Large intestine (tissue), 12 donors: ENCODE measurements around the gene IL17RB. TPM values are rescaled to one million over a fixed set of nuclear protein-coding genes. Genes with fewer than 3 reads are reported as not detected.

ENCODE experiments used
- DNase-seq, 2 donors: peaks; one replicate each; pipeline versions ENCODE4 v3.0.0 to v3.0.0-alpha.2; 2013
- H3K27ac ChIP-seq: one replicate; pipeline ENCODE4 v1.5.1; 2013; ENCODE audit warnings: low read length
- H3K27me3 ChIP-seq: 2 replicates; pipeline ENCODE4 v1.6.1; 2013; ENCODE audit warnings: low read length; ENCODE audit not compliant: control insufficient read depth, insufficient read depth
- H3K36me3 ChIP-seq: 2 replicates; pipeline ENCODE4 v1.6.1; 2013; ENCODE audit warnings: low read length; ENCODE audit not compliant: control insufficient read depth, insufficient read depth
- H3K4me1 ChIP-seq: one replicate; pipeline ENCODE4 v1.6.1; 2013; ENCODE audit warnings: low read length; ENCODE audit not compliant: control insufficient read depth, insufficient read depth
- H3K4me3 ChIP-seq: one replicate; pipeline ENCODE4 v1.5.1; 2013; ENCODE audit warnings: low read length
- H3K9me3 ChIP-seq: one replicate; pipeline ENCODE4 v1.6.1; 2013; ENCODE audit warnings: mild to moderate bottlenecking, low read depth, low read length, moderate library complexity; ENCODE audit not compliant: control insufficient read depth
- WGBS: methylation state at CpG from one replicate; pipeline ENCODE4 v1.1.5; 2013; ENCODE audit warnings: low lambda C conversion rate; ENCODE audit not compliant: insufficient coverage; 5-methylcytosine and 5-hydroxymethylcytosine counted together
- long read RNA-seq, 11 donors: transcript quantifications; one replicate each; lab custom pipeline, GENCODE V29; 2026
- polyA plus RNA-seq: library from polyadenylated mRNA; unstranded; fragments of 120-200 nt; gene quantifications from one replicate; pipeline ENCODE4 v1.2.1, GENCODE V29; 2013

Gene IL17RB, protein sequence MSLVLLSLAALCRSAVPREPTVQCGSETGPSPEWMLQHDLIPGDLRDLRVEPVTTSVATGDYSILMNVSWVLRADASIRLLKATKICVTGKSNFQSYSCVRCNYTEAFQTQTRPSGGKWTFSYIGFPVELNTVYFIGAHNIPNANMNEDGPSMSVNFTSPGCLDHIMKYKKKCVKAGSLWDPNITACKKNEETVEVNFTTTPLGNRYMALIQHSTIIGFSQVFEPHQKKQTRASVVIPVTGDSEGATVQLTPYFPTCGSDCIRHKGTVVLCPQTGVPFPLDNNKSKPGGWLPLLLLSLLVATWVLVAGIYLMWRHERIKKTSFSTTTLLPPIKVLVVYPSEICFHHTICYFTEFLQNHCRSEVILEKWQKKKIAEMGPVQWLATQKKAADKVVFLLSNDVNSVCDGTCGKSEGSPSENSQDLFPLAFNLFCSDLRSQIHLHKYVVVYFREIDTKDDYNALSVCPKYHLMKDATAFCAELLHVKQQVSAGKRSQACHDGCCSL
- 13.3 TPM for polyA plus RNA-seq
- long read RNA-seq, donor 1, partial matches to known transcripts = 21 of 22 reads
- long read RNA-seq, donor 1, other reads (novel, unspliced or antisense) = 0 of 22 reads
- long read RNA-seq, donor 2, partial matches to known transcripts = 6 of 8 reads
- long read RNA-seq, donor 2, other reads (novel, unspliced or antisense) = 0 of 8 reads
- long read RNA-seq, donor 3 = 0 reads
- long read RNA-seq, donor 4 = 0 reads
- long read RNA-seq, donor 5, partial matches to known transcripts = 10 of 11 reads
- long read RNA-seq, donor 5, other reads (novel, unspliced or antisense) = 0 of 11 reads
- long read RNA-seq, donor 6, partial matches to known transcripts = 9 of 10 reads
- long read RNA-seq, donor 6, other reads (novel, unspliced or antisense) = 0 of 10 reads
- long read RNA-seq, donor 7, partial matches to known transcripts = 12 of 12 reads
- long read RNA-seq, donor 7, other reads (novel, unspliced or antisense) = 0 of 12 reads
- long read RNA-seq, donor 8, partial matches to known transcripts = 0 of 2 reads
- long read RNA-seq, donor 8, other reads (novel, unspliced or antisense) = 0 of 2 reads
- long read RNA-seq, donor 9, partial matches to known transcripts = 0 of 10 reads
- long read RNA-seq, donor 9, other reads (novel, unspliced or antisense) = 8 of 10 reads
- long read RNA-seq, donor 10, partial matches to known transcripts = 11 of 22 reads
- long read RNA-seq, donor 10, other reads (novel, unspliced or antisense) = 10 of 22 reads
- long read RNA-seq, donor 11, partial matches to known transcripts = 0 of 1 reads
- long read RNA-seq, donor 11, other reads (novel, unspliced or antisense) = 0 of 1 reads

DNA sequence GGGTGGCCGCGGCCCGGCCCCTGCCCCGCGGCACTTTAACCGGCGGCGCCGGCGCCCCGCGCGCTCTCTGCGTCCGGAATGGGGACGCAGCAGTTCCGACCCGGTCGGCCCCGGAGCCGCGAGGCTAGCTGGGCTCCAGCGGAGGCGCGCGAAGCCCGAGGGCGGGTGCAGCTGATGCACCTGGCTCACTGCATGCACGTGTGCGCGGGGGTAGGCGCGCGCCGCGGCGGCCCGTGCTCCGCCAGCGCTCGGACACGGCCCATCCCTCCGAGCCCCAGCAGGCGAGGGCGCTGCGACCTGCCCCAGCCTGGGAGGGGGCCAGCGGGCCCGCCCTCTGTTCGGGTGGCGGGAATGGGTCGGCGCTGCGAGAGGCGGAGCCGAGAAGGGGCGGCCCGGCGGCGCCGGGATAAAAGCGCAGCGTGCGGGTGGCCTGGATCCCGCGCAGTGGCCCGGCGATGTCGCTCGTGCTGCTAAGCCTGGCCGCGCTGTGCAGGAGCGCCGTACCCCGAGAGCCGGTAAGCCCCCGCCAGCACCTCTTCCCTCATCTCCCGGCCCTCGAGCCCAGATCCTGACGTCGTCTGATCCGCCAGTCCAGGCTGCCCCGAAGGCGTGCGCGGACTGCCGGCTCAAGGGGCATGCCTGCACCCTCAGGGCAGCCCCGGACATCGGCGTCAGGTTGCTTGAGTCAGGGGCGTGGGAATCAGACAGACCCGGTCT is at the start of gene IL17RB, which contains the start of gene CHDH:
Gene IL17RB, plus strand, starts transcription at position 435 of the 717 bp plus-strand sequence. Its CDS starts 21 bp downstream, at position 456.
Gene CHDH, minus strand, starts transcription at position 286 of the 717 bp plus-strand sequence. CDS start 22,411 bp downstream, outside the sequence.
- DNase-seq = peak; percentile 57 to 83
- peak within 1 kb of the TSS; percentile 92 for H3K27ac ChIP-seq
- peaks cover 8% of the 10 kb centered on the region for H3K27me3 ChIP-seq
- no peaks in the 10 kb centered on the region for H3K9me3 ChIP-seq
- H3K4me1 ChIP-seq = peaks cover 44% of the 10 kb centered on the region
- no peaks in the 10 kb centered on the region for H3K36me3 ChIP-seq
- H3K4me3 ChIP-seq = peak within 1 kb of the TSS; percentile 55
- no CpG with 5 or more reads among the region's 91 CpGs for WGBS

DNA sequence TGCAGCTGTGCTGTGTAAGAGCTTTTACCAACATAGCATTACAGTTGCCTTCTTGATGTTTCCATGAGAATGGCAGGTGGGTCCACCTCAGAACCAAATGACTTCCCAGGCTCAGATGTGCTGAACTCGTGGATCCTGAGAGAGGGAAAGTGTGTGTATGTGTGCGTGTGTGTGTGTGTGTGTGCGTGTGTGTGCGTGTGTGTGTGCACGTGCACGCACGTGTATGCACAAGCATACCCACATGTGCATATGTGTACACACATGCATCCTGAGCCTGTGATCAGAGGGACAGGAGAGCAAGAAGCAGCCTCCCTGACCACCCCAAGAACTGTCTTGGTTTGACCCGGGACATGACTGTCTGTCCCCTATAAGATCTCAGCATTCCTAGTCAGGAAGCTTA is 48.2 kb upstream of the IL17RB start:
- H3K27me3 ChIP-seq = no peaks in the 10 kb centered on the region
- H3K9me3 ChIP-seq = no peaks in the 10 kb centered on the region
- peaks cover 39% of the 10 kb centered on the region for H3K36me3 ChIP-seq
- no CpG with 5 or more reads among the region's 8 CpGs for WGBS
- no peak overlapping the region for H3K27ac ChIP-seq
- H3K4me3 ChIP-seq = no peak overlapping the region
- H3K4me1 ChIP-seq = no peaks in the 10 kb centered on the region
- DNase-seq = no peak

DNA sequence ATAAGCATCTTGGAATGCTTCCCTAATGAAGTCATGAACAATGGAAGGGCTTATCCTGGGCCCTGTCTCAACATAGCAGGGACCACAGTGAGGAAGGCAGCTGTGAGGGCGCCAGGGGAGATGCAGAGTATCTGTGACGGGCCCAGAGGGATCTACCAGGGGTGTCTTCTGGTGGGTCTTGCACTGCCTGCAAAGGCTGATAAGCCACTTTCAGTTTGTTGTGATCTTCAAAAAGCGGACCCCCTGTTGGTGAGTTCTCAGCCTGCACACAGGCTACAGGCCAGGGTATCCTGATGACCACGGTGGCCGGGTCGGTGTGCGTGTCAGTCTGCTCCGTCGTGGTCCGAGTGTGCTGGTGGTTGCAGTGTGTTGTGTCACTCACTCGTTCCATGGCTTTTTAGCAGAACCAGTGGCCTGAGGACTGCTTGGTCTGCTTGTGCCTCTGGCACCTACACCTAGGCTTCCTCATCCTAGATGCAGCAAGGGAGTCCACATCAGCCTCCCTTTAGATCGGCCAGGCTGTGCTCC is 47.0 kb upstream of the IL17RB start:
- no CpG with 5 or more reads among the region's 12 CpGs for WGBS
- H3K27me3 ChIP-seq = no peaks in the 10 kb centered on the region
- H3K9me3 ChIP-seq = no peaks in the 10 kb centered on the region
- no peak for DNase-seq
- no peaks in the 10 kb centered on the region for H3K4me1 ChIP-seq
- H3K27ac ChIP-seq = no peak overlapping the region
- peaks cover 44% of the 10 kb centered on the region for H3K36me3 ChIP-seq
- no peak overlapping the region for H3K4me3 ChIP-seq

DNA sequence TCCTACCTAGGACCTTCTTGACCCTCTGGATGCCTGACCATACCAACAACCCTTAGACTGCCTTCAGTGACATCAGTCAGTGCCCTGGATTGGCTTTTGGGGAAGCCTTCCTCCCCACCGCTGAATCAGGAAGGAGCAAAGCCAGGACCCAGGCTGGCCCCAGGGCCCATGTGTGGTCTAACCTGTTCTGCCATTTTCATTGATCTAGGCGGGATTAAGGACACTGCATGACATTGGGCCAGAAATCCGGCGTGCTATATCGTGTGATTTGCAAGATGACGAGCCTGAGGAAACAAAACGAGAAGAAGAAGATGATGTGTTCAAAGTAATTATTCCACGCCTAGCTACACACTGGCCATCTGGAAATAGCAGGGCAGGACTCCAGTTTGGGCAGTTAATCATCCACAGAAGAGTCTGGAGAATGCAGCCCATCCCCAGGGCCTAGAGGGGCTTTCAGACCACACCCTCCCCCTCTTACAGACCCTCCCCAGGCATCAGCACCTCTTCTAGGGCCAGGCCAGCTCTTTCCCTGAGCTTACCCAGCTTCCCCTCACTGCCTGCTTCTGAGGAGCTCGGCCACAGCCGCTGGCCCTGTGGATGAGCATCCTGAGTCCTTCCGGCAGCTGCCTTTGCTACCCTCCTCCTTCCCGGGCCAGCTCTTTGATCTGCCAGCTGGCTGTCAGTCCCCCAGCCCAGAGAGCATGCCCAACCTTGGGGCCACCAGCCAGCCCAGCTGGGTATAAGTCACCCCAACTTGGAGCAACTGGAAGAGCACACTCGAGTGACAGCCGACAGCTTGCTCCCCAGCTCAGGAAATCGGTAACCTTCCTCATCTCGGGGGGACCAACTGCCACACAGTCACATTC is 46.1 kb upstream of the IL17RB start:
- Histone ChIP-seq H3K36me3 (peaks cover 47% of the 10 kb centered on the region), H3K4me1 (no peaks in the 10 kb centered on the region), H3K27me3 (no peaks in the 10 kb centered on the region), H3K9me3 (no peaks in the 10 kb centered on the region), H3K27ac (no peak overlapping the region), H3K4me3 (no peak overlapping the region)
- WGBS = no CpG with 5 or more reads among the region's 16 CpGs
- no peak for DNase-seq

DNA sequence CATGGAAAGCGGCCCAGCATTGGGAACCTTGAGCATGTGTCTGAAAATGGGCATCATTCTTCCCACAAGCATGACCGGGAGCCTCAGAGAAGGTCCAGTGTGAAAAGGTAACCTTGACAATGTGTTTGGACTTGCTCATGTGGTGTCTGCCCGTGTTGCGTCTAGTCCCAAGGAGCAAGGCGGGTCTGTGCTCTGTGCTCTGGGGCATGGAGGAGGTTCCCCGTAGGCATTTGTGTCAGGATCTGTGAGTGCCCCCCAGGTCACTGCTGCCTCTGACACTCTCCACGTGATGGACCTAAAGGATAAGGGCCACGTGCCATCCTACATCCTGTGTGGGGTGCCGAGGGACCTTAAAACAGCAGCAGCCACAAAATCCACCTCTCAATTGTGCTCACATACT is 45.0 kb upstream of the IL17RB start:
- WGBS = no CpG with 5 or more reads among the region's 9 CpGs
- Histone ChIP-seq H3K27ac (no peak overlapping the region), H3K4me1 (peaks cover 3% of the 10 kb centered on the region), H3K36me3 (peaks cover 47% of the 10 kb centered on the region), H3K4me3 (no peak overlapping the region), H3K27me3 (no peaks in the 10 kb centered on the region), H3K9me3 (no peaks in the 10 kb centered on the region)
- DNase-seq = no peak

DNA sequence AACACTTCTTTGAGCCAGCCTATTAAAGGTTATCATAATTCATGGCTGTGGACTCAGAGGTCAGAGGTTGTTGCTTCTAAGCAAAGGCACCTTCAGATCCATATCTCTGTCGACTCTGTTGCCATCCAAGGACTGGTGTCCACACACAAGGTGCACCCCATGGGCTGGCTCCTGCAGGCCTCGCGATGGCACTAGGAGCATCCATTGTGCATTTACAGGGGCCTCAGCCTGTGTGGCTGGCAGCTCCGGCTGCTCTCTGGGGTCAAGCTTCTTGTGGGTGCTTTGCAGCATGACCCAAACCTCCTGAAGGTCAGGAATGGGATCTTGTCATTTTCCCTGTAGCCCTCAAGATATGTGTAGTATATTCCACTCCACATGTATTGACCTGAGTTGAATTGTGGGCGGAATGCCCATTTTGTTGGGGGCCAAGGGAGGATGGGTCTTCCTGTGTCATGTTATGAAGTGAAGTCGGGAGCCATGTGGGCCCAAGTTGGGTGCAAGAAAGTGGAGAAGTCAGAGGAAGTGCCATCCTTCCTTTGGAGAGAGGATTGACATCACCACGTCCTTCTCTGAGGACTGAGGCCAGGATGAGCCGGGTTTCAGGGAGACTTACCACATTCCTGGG is 44.0 kb upstream of the IL17RB start:
- Histone ChIP-seq H3K27ac (no peak overlapping the region), H3K36me3 (peaks cover 47% of the 10 kb centered on the region), H3K9me3 (no peaks in the 10 kb centered on the region), H3K4me3 (no peak overlapping the region), H3K27me3 (no peaks in the 10 kb centered on the region), H3K4me1 (peaks cover 14% of the 10 kb centered on the region)
- WGBS = no CpG with 5 or more reads among the region's 8 CpGs
- DNase-seq = no peak

DNA sequence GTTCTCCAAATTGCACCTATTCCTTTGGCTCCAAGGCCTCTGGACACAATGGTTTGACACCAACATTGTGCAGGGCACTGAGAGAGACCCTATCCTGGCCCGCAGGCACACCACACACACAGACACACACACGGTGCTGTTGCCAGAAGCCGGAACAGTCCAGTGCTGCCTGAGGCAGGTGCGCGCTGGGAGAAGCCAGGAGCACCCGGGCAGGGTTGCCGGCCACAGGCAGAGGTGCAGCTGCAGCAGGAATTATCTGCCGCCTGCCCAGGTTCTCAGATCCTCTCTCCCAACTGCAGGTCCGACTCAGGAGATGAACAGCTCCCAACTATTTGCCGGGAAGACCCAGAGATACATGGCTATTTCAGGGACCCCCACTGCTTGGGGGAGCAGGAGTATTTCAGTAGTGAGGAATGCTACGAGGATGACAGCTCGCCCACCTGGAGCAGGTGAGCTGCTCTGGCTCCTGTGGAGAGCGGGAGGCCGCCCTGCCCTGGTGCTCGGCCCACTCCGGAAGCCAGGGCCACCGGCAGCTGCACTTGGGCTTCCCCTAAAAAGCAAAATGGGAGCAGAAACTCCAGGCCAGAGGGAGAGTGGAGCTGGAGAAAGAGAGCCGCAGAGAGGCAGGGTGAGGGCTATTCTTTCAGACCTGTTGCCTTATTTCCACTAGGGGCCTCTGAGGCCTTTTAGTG is 43.1 kb upstream of the IL17RB start:
- WGBS = no CpG with 5 or more reads among the region's 18 CpGs
- H3K9me3 ChIP-seq = no peaks in the 10 kb centered on the region
- H3K27ac ChIP-seq = no peak overlapping the region
- H3K4me1 ChIP-seq = peaks cover 19% of the 10 kb centered on the region
- H3K27me3 ChIP-seq = no peaks in the 10 kb centered on the region
- H3K4me3 ChIP-seq = no peak overlapping the region
- no peak for DNase-seq
- peaks cover 44% of the 10 kb centered on the region for H3K36me3 ChIP-seq
